Activated T-cell treated with anti-CD3 and anti-CD28 coated beads for 24 hours (primary cell): ENCODE data around the gene ATP10D.
"Not testable (repeated sequence)": the region's sequence is repeated elsewhere in the genome, so short reads cannot be mapped to it uniquely, and the experiment has no call there.

ENCODE experiments used
- DNase-seq: peaks from one replicate; pipeline ENCODE4 v3.0.0-alpha.2; 2020; ENCODE audit warnings: low read depth

ATP10D gene

DNA sequence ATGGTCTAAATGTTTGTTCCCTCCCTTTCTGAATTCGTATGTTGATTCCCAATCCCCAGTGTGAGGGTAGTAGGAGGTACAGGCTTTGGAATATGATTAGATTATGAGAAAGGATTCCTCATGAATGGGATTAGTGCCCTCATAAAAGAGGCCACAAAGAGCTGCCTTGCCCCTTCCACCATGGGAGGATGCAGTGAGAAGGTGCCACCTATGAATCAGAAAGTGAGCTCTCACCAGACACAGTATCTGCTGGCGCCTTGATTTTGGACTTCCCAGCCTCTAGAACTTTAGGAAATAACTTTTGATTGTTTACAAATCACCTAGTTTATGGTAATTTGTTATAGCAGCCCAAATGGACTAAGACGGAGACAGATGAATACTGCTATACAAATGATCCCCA, 3.6 kb downstream of the ATP10D start:
- DNase-seq: no peak

DNA sequence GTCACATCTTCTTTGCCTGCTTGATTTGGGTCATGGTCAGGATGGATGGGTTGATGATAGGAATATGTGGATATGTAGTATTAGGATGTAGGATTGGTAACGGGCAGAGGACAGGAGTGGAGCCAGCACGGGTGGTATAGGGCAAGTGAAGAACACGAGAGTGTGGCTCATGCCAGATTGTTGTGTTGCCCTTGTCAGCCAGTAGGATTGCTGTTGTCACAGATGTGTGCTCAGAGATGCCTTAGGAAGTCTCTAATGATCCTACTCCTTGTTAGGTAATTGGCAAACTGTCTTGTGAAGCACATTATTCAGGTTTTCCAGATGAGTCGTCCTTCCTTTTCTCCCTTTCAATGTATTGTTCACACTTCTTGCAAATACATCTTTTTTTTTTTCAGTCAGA, 5.5 kb downstream of the ATP10D start:
- DNase-seq: no peak

DNA sequence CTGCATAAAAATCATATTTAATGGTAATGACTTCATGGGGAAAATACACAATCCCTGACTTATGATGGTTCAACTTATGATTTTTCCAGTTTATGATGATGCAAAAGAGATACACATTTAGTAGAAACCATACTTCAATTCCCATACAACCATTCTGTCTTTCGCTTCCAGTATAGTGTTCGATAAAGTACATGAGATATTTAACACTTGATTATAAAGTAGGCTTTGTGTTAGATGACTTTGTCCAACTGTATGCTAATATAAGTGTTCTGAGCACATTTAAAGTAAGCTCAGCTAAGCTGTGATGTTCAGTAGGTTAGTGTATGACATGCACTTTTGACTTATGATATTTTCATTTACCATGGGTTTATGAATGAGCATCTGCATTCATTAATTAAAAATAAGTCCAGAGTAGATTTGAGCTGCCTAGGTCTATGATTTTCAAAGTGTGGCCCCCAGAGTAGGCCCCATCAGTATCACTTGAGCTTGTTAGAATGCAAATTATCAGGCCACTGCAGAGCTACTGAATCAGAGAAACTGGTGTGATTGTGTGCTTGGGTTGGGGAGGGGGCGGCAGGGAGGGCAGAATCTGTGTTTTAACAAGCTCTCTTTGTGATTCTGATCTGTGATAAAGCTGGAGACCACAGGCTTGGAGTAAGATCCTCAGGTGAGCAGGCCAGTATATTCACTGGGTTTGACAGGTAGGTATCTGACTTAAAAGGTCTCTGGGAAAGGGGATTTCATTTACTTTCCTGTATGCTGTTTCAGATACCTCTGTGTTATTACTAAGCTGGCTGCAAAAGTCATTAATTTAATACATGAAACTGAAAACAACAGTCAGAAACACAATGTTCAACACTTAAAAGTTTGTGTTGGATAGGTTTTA, 8.4 kb downstream of the ATP10D start:
- DNase-seq: no peak

- DNase-seq: no peak
These were observed 9.0 kb downstream of the ATP10D start for GRCh38 chr4:47494124-47494430.

- no peak for DNase-seq
These were observed 13.8 kb downstream of the ATP10D start for GRCh38 chr4:47498899-47499298.

DNA sequence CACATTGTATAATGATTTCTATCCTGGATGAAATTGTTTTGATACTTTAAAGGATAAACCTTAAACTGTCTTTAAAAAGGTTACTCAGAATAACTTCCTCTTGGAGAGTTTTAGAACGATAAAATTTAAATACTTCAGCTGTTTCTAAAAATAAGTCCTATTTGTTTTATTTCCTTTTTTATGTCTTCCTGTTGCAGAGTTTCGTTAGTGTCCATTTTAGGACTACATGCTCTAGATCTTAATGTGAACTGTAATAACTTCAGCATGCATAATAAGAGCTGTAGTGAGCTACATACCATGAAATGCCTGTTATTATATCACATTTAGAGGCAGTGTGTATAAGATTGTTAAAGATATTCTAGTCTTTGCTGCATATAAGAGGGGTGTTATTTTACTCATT, 14.6 kb downstream of the ATP10D start:
- no peak for DNase-seq

- no peak for DNase-seq
These were observed 15.7 kb downstream of the ATP10D start for GRCh38 chr4:47500776-47501175.

- no peak for DNase-seq
These were observed 20.1 kb downstream of the ATP10D start for GRCh38 chr4:47505147-47505546.

GRCh38 chr4:47505666-47506065, 20.6 kb downstream of the ATP10D start:
- DNase-seq: no peak

DNA sequence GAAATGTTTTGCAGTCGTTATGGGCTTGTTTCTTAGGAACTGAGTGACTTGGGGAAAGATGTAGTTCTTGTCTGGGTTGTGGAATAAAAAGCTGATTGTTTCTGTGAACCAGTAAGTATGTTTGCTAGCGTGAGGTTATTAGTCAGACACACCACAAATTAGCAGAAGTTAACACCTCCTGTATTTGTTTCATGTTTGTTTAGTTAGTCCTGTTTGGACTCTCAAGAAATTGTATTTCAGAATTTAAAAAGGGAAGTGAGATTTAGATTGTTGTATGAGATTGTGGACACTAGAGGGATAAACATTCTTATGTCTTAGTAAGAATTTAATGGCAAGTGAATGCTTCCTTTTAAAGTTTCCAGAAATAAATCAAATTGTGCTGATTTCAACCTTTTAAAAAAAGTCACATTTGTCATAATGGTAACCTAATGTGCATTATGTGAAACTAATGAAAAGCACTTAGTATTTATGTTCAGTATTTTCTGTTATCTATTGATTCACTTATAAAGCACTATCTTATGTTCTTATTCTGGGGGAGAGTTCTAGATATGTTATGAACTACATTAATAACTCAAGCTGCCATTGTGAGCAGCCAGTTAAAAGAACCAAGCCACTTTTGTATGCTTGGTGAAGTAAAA, 25.6 kb downstream of the ATP10D start:
- no peak for DNase-seq

DNA sequence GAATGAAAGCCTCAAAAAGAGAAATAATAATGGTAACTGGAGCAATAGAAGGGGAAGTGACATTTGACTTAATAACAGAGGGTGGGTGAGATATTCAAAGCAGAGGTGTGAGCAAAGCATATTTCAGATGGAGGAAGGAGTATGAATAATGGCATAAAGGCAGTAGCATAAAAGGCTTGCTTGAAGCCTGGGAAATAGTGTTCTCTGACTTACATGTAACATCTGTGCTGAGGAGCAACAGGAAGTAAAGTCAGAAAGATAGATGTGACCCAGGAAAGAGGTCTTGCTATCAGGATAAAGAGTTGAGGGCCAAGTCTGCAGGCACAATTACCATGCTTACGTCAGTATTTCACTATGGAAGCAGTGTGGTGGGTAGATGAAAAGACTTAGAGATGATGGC, 28.4 kb downstream of the ATP10D start:
- no peak for DNase-seq

DNA sequence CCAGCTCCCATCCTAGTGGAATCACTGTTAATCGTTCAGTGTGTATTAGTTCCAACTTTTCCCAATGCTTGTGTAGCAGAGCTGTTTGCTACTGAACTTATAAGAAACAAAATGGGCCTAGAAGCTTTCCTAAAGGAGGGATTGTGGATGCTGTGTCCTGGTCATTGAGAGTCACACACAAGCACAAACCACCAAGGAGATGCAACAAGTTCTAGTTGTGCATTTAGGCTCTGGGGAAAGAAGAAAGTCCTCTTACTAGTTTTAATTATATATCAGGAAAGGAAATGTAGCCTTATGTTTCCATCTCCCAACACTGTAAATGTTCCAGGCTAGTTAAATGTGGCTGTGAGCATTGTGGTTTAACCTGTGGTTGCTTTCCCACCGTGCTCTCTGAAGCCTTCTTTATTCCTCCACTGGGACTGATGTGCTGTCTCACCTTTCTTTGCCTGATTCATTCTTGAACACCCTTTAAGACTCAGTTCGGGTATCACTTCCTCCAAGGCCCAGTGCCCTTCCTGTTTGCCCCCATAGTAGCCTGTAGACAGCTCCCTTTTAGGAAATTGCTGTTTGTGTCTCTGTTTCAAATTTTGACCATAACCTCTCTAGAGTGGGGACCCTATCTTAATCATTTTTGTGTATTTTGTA, 34.3 kb downstream of the ATP10D start:
- no peak for DNase-seq

DNA sequence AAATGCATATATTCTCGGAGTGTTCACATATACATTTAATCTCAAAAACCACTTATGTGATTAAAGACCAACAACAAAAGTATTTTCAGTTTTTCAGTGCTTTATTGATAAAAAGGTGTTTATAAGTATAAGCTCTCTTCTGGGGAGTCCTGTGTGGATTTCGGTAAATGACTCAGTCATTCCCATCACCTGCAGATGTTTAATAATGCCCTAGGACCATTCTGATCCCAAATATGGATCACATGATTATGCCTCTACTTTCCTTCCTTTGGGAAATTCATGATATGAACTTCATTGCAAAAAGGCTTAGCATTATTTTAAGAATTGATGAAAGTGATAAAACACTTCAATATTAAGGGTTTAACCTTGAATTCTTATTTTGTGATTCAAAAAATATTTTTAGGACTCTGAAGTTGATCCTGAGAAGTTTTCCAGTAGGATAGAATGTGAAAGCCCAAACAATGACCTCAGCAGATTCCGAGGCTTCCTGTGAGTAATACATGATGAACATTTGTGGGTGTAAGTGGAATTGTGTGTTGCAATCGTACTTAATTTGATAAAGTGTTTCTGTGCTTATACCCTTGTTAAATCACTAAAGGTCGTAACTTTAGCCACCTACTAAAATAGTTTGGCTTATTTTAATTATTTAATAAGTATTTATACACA, 40.2 kb downstream of the ATP10D start:
- no peak for DNase-seq

- no peak for DNase-seq
These were observed 41.2 kb downstream of the ATP10D start for GRCh38 chr4:47526281-47526680.

- not testable (repeated sequence) for DNase-seq
These were observed 43.6 kb downstream of the ATP10D start for GRCh38 chr4:47528646-47529045.

DNA sequence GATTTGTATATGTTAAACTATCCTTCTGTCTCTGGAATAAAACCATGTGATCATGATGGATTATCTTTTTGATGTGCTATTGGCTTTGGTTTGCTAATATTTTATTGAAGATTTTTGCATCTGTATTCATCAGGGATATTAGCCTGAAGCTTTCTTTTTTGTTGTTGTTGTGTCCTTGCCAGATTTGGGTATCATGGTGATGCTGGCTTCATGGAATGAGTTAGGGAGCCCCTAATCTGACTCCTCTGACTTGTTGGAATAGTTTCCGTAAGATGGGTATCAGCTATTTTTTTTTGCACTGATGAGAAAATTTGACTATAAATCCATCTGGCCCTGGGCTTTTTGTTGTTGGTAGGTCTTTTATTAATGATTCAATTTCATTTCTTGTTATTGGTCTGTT, 45.7 kb downstream of the ATP10D start:
- DNase-seq: no peak

DNA sequence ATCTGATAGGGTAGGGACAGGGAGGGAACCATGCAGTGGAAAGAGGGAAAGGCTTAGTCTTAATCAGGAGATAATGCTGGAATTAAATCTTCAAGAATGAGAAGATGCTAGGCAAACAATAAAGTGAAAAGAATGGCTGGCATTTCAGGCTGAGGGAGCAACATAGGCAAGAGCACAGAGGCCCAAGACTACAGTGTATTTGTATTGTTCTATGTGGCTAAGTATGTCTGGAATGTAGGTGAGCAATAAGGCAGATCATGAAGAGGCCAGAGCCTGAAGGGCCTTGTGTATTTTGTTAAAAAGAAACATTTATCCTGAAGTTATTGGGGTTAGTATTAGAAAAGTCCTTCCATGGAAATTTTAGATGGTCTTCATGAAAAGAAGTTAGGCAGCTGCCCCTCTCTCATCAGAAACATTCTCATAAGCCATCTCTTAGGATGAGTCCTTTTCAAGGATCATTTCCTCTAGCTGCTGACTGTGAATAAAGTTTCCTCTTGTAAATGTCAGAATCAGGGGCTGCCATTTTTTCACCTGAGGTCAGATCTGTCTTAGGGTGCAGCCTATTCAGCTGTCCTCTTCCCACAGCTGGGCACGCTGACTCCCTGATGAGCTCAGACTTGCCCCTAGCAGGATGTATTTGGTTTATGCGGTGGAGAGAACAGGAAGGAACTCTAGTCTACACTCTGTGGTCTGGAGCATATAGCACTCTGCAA, 46.3 kb downstream of the ATP10D start:
- peak; percentile 14 for DNase-seq

- no peak for DNase-seq
These were observed 46.9 kb downstream of the ATP10D start for GRCh38 chr4:47531954-47532321.

DNA sequence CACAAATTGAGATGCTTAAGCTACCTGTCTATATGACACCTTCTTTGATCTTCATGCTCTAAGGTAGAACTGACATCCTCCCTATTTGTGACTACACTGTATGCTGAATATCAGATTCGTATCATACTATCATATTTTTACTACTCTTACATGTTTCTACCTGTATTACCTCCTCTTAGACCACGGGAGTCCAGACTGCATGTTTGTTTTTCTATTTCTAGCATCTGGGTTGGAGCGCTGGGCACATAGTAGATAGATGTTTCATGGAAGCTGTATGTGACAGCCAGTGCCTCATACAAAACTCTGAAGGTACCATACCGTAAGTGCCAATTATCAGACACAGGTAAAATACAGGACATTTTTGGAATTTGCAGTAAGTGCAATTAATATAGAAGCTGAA, 47.6 kb downstream of the ATP10D start:
- DNase-seq: no peak

- DNase-seq: no peak
These were observed 48.7 kb downstream of the ATP10D start for GRCh38 chr4:47533689-47534347.

GRCh38 chr4:47534772-47535171, 49.7 kb downstream of the ATP10D start:
- no peak for DNase-seq
